Measurements from ENCODE around the gene ILKAP. TPM values are rescaled to one million over a fixed set of nuclear protein-coding genes. Genes with fewer than 3 reads are reported as not detected.

ILKAP gene
- total and polyA plus RNA-seq, 5 donors: 24.4 to 34.3 (median 30.9) TPM

- Histone ChIP-seq H3K4me1 (ENCODE audit: control insufficient read depth, insufficient read depth, low read length) (no peaks in the 10 kb centered on the region), H3K27me3 (ENCODE audit: control insufficient read depth, insufficient read depth) (no peaks in the 10 kb centered on the region), H3K27ac (ENCODE audit: low read length) (no peak overlapping the region), H3K9me3 (ENCODE audit: control insufficient read depth, low read length) (no peaks in the 10 kb centered on the region), H3K4me3 (ENCODE audit: low read length) (no peak overlapping the region)
- 73% methylated on average over 18 of the region's 18 CpGs for WGBS
- no peak for ATAC-seq
- intact Hi-C loops (cut with DNase I): no loop called here
- peak in 2 of 3 donors; percentile 37 to 47 for DNase-seq
Measured at GRCh38 chr2:238155761-238156694, 47.5 kb downstream of the ILKAP start.

- Histone ChIP-seq H3K9me3 (ENCODE audit: control insufficient read depth, low read length) (no peaks in the 10 kb centered on the region), H3K27me3 (ENCODE audit: control insufficient read depth, insufficient read depth) (no peaks in the 10 kb centered on the region), H3K27ac (ENCODE audit: low read length) (no peak overlapping the region), H3K4me1 (ENCODE audit: control insufficient read depth, insufficient read depth, low read length) (no peaks in the 10 kb centered on the region), H3K4me3 (ENCODE audit: low read length) (no peak overlapping the region)
- ATAC-seq: peak; percentile 22 to 49
- 63% methylated on average over 19 of the region's 19 CpGs for WGBS
- intact Hi-C loops (cut with DNase I): no loop called here
- peak; percentile 66 to 85 (median 80) for DNase-seq
Measured at GRCh38 chr2:238155051-238155760, 48.3 kb downstream of the ILKAP start.

GRCh38 chr2:238154570-238154969, 48.9 kb downstream of the ILKAP start:
- no peaks in the 10 kb centered on the region for H3K27me3 ChIP-seq (ENCODE audit: control insufficient read depth, insufficient read depth)
- H3K9me3 ChIP-seq (ENCODE audit: control insufficient read depth, low read length): no peaks in the 10 kb centered on the region
- DNase-seq: peak; percentile 15 to 33 (median 20)
- H3K4me3 ChIP-seq (ENCODE audit: low read length): no peak overlapping the region
- H3K4me1 ChIP-seq (ENCODE audit: control insufficient read depth, insufficient read depth, low read length): no peaks in the 10 kb centered on the region
- intact Hi-C loops (cut with DNase I): no loop called here
- H3K27ac ChIP-seq (ENCODE audit: low read length): no peak overlapping the region
- 90% methylated on average over 10 of the region's 10 CpGs for WGBS
- ATAC-seq: no peak

- no peaks in the 10 kb centered on the region for H3K9me3 ChIP-seq (ENCODE audit: control insufficient read depth, low read length)
- DNase-seq (peak; percentile 13 to 62 (median 56)), ATAC-seq (no peak)
- 75% methylated on average over 22 of the region's 22 CpGs for WGBS
- no peaks in the 10 kb centered on the region for H3K27me3 ChIP-seq (ENCODE audit: control insufficient read depth, insufficient read depth)
- intact Hi-C loops (cut with DNase I): no loop called here
- H3K27ac ChIP-seq (ENCODE audit: low read length): no peak overlapping the region
- no peaks in the 10 kb centered on the region for H3K4me1 ChIP-seq (ENCODE audit: control insufficient read depth, insufficient read depth, low read length)
- H3K4me3 ChIP-seq (ENCODE audit: low read length): no peak overlapping the region
Measured at GRCh38 chr2:238152771-238153688, 50.5 kb downstream of the ILKAP start.

- Histone ChIP-seq H3K27me3 (ENCODE audit: control insufficient read depth, insufficient read depth) (no peaks in the 10 kb centered on the region), H3K4me1 (ENCODE audit: control insufficient read depth, insufficient read depth, low read length) (no peaks in the 10 kb centered on the region), H3K9me3 (ENCODE audit: control insufficient read depth, low read length) (no peaks in the 10 kb centered on the region), H3K4me3 (ENCODE audit: low read length) (no peak overlapping the region), H3K27ac (ENCODE audit: low read length) (no peak overlapping the region)
- no peak for ATAC-seq
- DNase-seq: no peak
- WGBS: 81% methylated on average over 16 of the region's 16 CpGs
- intact Hi-C loops (cut with DNase I): no loop called here
Measured at GRCh38 chr2:238151628-238152235, 51.8 kb downstream of the ILKAP start.

- peak in 1 of 3 donors; percentile 42 for DNase-seq
- 80% methylated on average over 13 of the region's 13 CpGs for WGBS
- no peak overlapping the region for H3K27ac ChIP-seq (ENCODE audit: low read length)
- ATAC-seq: no peak
- no peaks in the 10 kb centered on the region for H3K4me1 ChIP-seq (ENCODE audit: control insufficient read depth, insufficient read depth, low read length)
- no peaks in the 10 kb centered on the region for H3K27me3 ChIP-seq (ENCODE audit: control insufficient read depth, insufficient read depth)
- intact Hi-C loops (cut with DNase I): no loop called here
- no peak overlapping the region for H3K4me3 ChIP-seq (ENCODE audit: low read length)
- no peaks in the 10 kb centered on the region for H3K9me3 ChIP-seq (ENCODE audit: control insufficient read depth, low read length)
Measured at GRCh38 chr2:238151205-238151604, 52.3 kb downstream of the ILKAP start.

GRCh38 chr2:238150686-238151085, 52.8 kb downstream of the ILKAP start:
- no peak for ATAC-seq
- Histone ChIP-seq H3K9me3 (ENCODE audit: control insufficient read depth, low read length) (no peaks in the 10 kb centered on the region), H3K27ac (ENCODE audit: low read length) (no peak overlapping the region), H3K4me1 (ENCODE audit: control insufficient read depth, insufficient read depth, low read length) (no peaks in the 10 kb centered on the region), H3K27me3 (ENCODE audit: control insufficient read depth, insufficient read depth) (no peaks in the 10 kb centered on the region), H3K4me3 (ENCODE audit: low read length) (no peak overlapping the region)
- peak in 2 of 3 donors; percentile 48 to 58 for DNase-seq
- WGBS: 90% methylated on average over 25 of the region's 25 CpGs
- intact Hi-C loops (cut with DNase I): no loop called here

GRCh38 chr2:238149841-238150572, 53.5 kb downstream of the ILKAP start:
- 78% methylated on average over 14 of the region's 14 CpGs for WGBS
- intact Hi-C loops (cut with DNase I): no loop called here

GRCh38 chr2:238148981-238149380, 54.5 kb downstream of the ILKAP start:
- ATAC-seq (no peak), DNase-seq (peak in 2 of 3 donors; percentile 43 to 58)
- intact Hi-C loops (cut with DNase I): no loop called here
- Histone ChIP-seq H3K27ac (ENCODE audit: low read length) (no peak overlapping the region), H3K27me3 (ENCODE audit: control insufficient read depth, insufficient read depth) (no peaks in the 10 kb centered on the region), H3K9me3 (ENCODE audit: control insufficient read depth, low read length) (no peaks in the 10 kb centered on the region), H3K4me1 (ENCODE audit: control insufficient read depth, insufficient read depth, low read length) (no peaks in the 10 kb centered on the region), H3K4me3 (ENCODE audit: low read length) (no peak overlapping the region)
- WGBS: 93% methylated on average over 15 of the region's 15 CpGs

More at GRCh38 chr2:238149841-238150572, 53.5 kb downstream of the ILKAP start:
- H3K27ac ChIP-seq (ENCODE audit: low read length): no peak overlapping the region
- no peak overlapping the region for H3K4me3 ChIP-seq (ENCODE audit: low read length)
- no peaks in the 10 kb centered on the region for H3K4me1 ChIP-seq (ENCODE audit: control insufficient read depth, insufficient read depth, low read length)
- DNase-seq (peak in 2 of 3 donors; percentile 33 to 51), ATAC-seq (no peak)
- H3K9me3 ChIP-seq (ENCODE audit: control insufficient read depth, low read length): no peaks in the 10 kb centered on the region
- H3K27me3 ChIP-seq (ENCODE audit: control insufficient read depth, insufficient read depth): no peaks in the 10 kb centered on the region
